ENCODE measurements around the gene FLG2.
"Not testable (repeated sequence)": the region's sequence is repeated elsewhere in the genome, so short reads cannot be mapped to it uniquely, and the experiment has no call there.

The FLG2 gene

GRCh38 chr1:152309955-152310354, 49.9 kb downstream of the FLG2 start:
- no peak for DNase-seq

GRCh38 chr1:152309320-152309901, 50.4 kb downstream of the FLG2 start:
- DNase-seq = not testable (repeated sequence)

DNA sequence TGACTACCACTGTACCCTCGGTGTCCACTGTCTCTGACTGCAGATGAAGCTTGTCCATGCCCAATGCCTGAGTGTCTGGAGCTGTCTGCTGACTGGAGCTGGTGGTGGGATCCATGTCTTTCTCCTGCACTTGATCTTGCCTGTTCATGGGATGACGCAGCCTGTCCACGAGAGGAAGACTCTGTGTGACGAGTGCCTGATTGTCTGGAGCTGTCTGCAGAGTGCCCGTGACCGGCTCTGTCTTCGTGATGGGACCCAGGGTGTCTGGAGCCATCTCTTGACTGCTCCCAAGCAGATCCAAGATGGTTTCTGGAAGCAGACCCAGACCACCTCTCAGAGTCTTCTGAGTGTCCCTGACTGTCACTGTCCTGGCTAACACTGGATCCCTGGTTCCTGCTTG, 51.0 kb downstream of the FLG2 start:
- DNase-seq = not testable (repeated sequence)

DNA sequence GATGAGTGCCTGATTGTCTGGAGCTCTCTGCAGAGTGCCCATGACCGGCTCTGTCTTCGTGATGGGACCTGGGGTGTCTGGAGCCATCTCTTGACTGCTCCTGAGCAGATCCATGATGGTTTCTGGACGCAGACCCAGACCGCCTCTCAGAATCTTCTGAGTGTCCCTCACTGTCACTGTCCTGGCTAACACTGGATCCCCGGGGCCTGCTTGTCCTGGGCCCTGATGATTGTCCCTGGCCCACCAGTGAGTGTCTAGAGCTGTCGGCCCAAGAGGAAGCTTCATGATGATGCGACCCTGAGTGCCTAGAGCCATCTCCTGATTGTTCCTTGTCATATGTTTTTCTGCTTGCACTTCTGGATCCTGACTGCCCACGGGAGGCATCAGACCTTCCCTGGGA, 51.8 kb downstream of the FLG2 start:
- not testable (repeated sequence) for DNase-seq

GRCh38 chr1:152306123-152306522, 53.7 kb downstream of the FLG2 start:
- not testable (repeated sequence) for DNase-seq

DNA sequence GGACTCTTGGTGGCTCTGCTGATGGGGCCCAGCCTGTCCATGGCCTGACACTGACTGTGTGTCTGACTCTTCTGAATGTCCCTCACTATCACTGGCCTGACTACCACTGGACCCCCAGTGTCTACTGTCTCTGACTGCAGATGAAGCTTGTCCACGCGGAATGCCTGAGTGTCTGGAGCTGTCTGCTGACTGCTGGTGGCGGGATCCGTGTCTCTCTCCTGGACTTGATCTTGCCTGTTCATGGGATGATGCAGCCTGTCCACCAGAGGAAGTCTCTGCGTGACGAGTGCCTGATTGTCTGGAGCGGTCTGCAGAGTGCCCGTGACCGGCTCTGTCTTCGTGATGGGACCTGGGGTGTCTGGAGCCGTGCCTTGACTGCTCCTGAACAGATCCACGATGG, 55.0 kb downstream of the FLG2 start:
- not testable (repeated sequence) for DNase-seq

GRCh38 chr1:152303139-152303872, 56.5 kb downstream of the FLG2 start:
- not testable (repeated sequence) for DNase-seq
